Activated naive CD8-positive, alpha-beta T cell treated with anti-CD3 and anti-CD28 coated beads, Interleukin-2, amount 10 ng/mL, durations not matched to agents 7 days and 5 days (primary cell): ENCODE results near the gene EFCAB14. TPM values are rescaled to one million over a fixed set of nuclear protein-coding genes. Genes with fewer than 3 reads are reported as not detected.
"Not testable (repeated sequence)": the region's sequence is repeated elsewhere in the genome, so short reads cannot be mapped to it uniquely, and the experiment has no call there.

Source experiments
- ATAC-seq: fragments of 150-1000 bp; cut with Tn5 transposase; one replicate; pipeline ENCODE4 v1.10.0; 2021; ENCODE audit warnings: low read depth, moderate library complexity
- POLR2A ChIA-PET: fragments of 350-600 bp; sonication (Branson Sonifier 250); formaldehyde crosslinking; loops from one replicate; lab custom pipeline; 2021; ENCODE audit warnings: antibody characterized with exemption; lab: Charles Lee
- DNase-seq: peaks from one replicate; pipeline ENCODE4 v3.0.0; 2021
- H3K27ac Mint-ChIP-seq: one replicate; pipeline ENCODE4 v1.8.0; 2022; ENCODE audit warnings: mild to moderate bottlenecking, mixed read lengths
- H3K27me3 Mint-ChIP-seq: one replicate; pipeline ENCODE4 v1.8.0; 2022; ENCODE audit warnings: mild to moderate bottlenecking, moderate library complexity, mixed read lengths
- H3K36me3 Mint-ChIP-seq: one replicate; pipeline ENCODE4 v1.8.0; 2021; ENCODE audit warnings: mild to moderate bottlenecking, mixed read lengths
- H3K4me1 Mint-ChIP-seq: one replicate; pipeline ENCODE4 v1.8.0; 2021; ENCODE audit warnings: mixed read lengths
- H3K4me3 Mint-ChIP-seq: one replicate; pipeline ENCODE4 v1.8.0; 2022; ENCODE audit warnings: mild to moderate bottlenecking, moderate library complexity, mixed read lengths
- H3K9me3 Mint-ChIP-seq: one replicate; pipeline ENCODE4 v1.8.0; 2021; ENCODE audit warnings: mixed read lengths
- total RNA-seq, 2 experiments: library from RNA; stranded (reverse); gene quantifications; one replicate each; pipeline ENCODE4 v1.2.3, GENCODE V29; 2021

The EFCAB14 gene
- total RNA-seq, 2 experiments from 2014 or later, result 77.4 to 84.2 TPM

- no peak for ATAC-seq
- Mint-ChIP-seq H3K4me3 (no peak overlapping the region), H3K27me3 (peaks cover 37% of the 10 kb centered on the region), H3K36me3 (no peaks in the 10 kb centered on the region), H3K9me3 (no peaks in the 10 kb centered on the region), H3K4me1 (no peaks in the 10 kb centered on the region), H3K27ac (no peak overlapping the region)
- DNase-seq, result no peak
- POLR2A ChIA-PET, result no interaction called here
These were observed 30.5 kb upstream of the EFCAB14 start for GRCh38 chr1:46749404-46749803.

DNA sequence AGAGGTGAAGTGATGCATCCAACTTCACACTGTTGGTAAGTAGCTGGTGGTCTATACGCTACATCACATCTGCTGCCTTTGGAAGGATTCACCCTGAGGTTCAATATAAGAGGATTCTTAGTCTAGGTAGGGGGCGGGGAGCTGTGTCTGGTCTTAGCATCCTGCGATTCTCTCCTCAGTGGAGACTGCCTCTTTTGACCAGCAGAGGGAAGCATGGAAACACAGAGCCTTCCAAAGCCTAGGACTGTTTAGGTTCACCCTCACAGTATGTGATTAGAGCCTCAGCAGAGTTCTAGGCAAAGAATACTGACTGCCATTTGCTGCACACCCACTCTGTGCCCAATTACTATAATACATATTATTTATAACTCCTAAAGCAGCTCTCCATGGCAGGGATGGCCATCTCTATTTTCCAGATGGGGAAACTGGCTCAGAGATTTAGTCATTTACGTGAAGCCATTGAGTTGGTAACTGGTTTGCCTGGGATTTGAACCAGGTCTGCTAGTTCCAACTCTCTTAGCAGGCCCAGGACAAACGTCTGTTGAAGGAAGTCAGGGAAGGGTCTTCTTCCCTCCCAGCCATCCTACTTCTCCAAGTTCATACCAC is 28.9 kb upstream of the EFCAB14 start:
- ATAC-seq (no peak), DNase-seq (no peak)
- Mint-ChIP-seq H3K9me3 (no peaks in the 10 kb centered on the region), H3K4me1 (no peaks in the 10 kb centered on the region), H3K4me3 (no peak overlapping the region), H3K36me3 (no peaks in the 10 kb centered on the region), H3K27ac (no peak overlapping the region), H3K27me3 (peaks cover 39% of the 10 kb centered on the region)
- POLR2A ChIA-PET, result no interaction called here

GRCh38 chr1:46742069-46742468 is 23.2 kb upstream of the EFCAB14 start:
- POLR2A ChIA-PET, result no interaction called here
- H3K36me3 Mint-ChIP-seq, result no peaks in the 10 kb centered on the region
- H3K4me3 Mint-ChIP-seq, result no peak overlapping the region
- H3K27me3 Mint-ChIP-seq, result peaks cover 39% of the 10 kb centered on the region
- no peak overlapping the region for H3K27ac Mint-ChIP-seq
- ATAC-seq (no peak), DNase-seq (no peak)
- no peaks in the 10 kb centered on the region for H3K9me3 Mint-ChIP-seq
- no peaks in the 10 kb centered on the region for H3K4me1 Mint-ChIP-seq

GRCh38 chr1:46735708-46736324 is 16.9 kb upstream of the EFCAB14 start:
- DNase-seq (no peak), ATAC-seq (peak; percentile 33)
- POLR2A ChIA-PET, result no interaction called here
- H3K36me3 Mint-ChIP-seq, result no peaks in the 10 kb centered on the region
- H3K27me3 Mint-ChIP-seq, result peaks cover 20% of the 10 kb centered on the region
- no peaks in the 10 kb centered on the region for H3K4me1 Mint-ChIP-seq
- no peak overlapping the region for H3K27ac Mint-ChIP-seq
- H3K4me3 Mint-ChIP-seq, result no peak overlapping the region
- peaks cover 5% of the 10 kb centered on the region for H3K9me3 Mint-ChIP-seq

GRCh38 chr1:46728327-46728873 is 9.5 kb upstream of the EFCAB14 start:
- POLR2A ChIA-PET, H3K36me3 Mint-ChIP-seq, H3K27ac Mint-ChIP-seq, H3K4me1 Mint-ChIP-seq, H3K9me3 Mint-ChIP-seq, ATAC-seq, DNase-seq, H3K4me3 Mint-ChIP-seq: not testable (repeated sequence)
- peaks cover 47% of the 10 kb centered on the region for H3K27me3 Mint-ChIP-seq

DNA sequence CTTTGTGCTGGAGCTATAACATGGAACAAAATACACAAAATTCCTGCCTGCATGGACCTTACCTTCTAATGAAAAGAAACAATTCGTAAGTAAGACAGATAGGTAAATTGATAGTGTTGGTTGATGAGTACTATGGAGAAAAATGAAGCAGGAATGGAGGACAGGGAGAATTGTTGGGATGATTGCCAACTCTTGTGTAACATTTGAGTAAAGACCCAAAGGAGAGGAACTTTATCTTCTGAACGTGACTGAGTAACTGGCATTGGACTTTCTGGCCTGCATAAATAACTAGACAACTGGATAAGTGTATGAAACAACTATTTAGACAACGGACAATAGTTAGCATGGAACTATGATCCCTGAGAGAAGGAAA is 6.8 kb upstream of the EFCAB14 start:
- Mint-ChIP-seq H3K4me3 (no peak overlapping the region), H3K36me3 (no peaks in the 10 kb centered on the region)

DNA sequence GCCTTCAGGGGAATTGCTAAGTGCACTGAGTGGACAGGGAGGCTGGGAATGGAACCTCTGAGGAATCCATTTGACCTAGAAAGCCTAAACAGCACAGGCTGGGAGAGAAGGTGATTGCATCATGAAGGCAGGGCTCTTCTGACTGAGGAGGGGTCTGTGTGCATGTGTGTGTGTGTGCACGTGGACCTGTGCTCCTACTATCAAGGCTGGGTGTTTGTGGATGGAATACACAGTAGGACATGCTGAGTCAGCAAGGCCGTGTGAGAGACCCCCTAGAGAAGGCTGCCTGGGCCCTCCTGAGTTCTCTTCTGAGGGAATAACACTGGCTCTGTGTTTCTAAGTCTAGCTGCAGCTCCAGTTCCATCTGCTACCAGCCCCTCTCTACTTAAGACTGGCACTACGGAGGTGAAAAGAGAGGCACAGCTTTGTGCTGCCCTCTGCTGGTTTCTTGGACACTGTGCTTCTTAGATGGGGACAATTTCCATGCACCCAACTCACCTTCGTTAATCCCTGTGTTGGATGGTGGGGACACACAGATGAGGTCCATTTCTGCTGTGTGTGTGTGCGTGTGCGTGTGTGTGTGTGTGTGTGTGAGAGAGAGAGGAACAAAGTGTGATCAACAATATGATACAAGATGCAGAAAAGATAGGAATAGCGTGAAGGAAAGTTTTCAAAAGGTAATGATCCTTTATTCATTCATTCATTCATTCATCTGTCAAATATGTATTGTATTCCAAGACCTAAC is 6.2 kb upstream of the EFCAB14 start:
- POLR2A ChIA-PET, result interaction anchor here (0.6 kb wide), 1 partner anchor 192 kb away, joined by 3 read pairs; no protein-coding TSS in a partner anchor
- Mint-ChIP-seq H3K36me3 (no peaks in the 10 kb centered on the region), H3K9me3 (no peaks in the 10 kb centered on the region), H3K4me3 (no peak overlapping the region), H3K27ac (no peak overlapping the region), H3K4me1 (peaks cover 5% of the 10 kb centered on the region), H3K27me3 (peaks cover 30% of the 10 kb centered on the region)
- ATAC-seq, result peak; percentile 97
- peak; percentile 52 for DNase-seq

More for the DNA sequence above, 6.8 kb upstream of the EFCAB14 start:
- POLR2A ChIA-PET, result no interaction called here
- Mint-ChIP-seq H3K27me3 (peaks cover 30% of the 10 kb centered on the region), H3K4me1 (peaks cover 5% of the 10 kb centered on the region), H3K9me3 (no peaks in the 10 kb centered on the region), H3K27ac (no peak overlapping the region)
- ATAC-seq, result no peak
- no peak for DNase-seq

- Mint-ChIP-seq H3K36me3 (no peaks in the 10 kb centered on the region), H3K4me1 (peaks cover 12% of the 10 kb centered on the region), H3K27me3 (peaks cover 21% of the 10 kb centered on the region), H3K4me3 (no peak overlapping the region), H3K9me3 (no peaks in the 10 kb centered on the region), H3K27ac (no peak overlapping the region)
- DNase-seq, result no peak
- ATAC-seq, result no peak
- POLR2A ChIA-PET, result no interaction called here
These were observed 5.0 kb upstream of the EFCAB14 start for GRCh38 chr1:46723901-46724300.

- no peak overlapping the region for H3K27ac Mint-ChIP-seq
These were observed 2.8 kb upstream of the EFCAB14 start for GRCh38 chr1:46721686-46722205.

GRCh38 chr1:46721204-46721603 is 2.3 kb upstream of the EFCAB14 start:
- ATAC-seq (no peak), DNase-seq (no peak)
- peaks cover 8% of the 10 kb centered on the region for H3K27me3 Mint-ChIP-seq
- H3K27ac Mint-ChIP-seq, result no peak overlapping the region
- POLR2A ChIA-PET, result interaction anchor here (1.2 kb wide), 1 partner anchor 116 kb away, joined by 3 read pairs; no protein-coding TSS in a partner anchor
- no peaks in the 10 kb centered on the region for H3K9me3 Mint-ChIP-seq
- no peak overlapping the region for H3K4me3 Mint-ChIP-seq
- H3K36me3 Mint-ChIP-seq, result peaks cover 10% of the 10 kb centered on the region
- peaks cover 34% of the 10 kb centered on the region for H3K4me1 Mint-ChIP-seq

More at GRCh38 chr1:46721686-46722205, 2.8 kb upstream of the EFCAB14 start:
- ATAC-seq (no peak), DNase-seq (no peak)
- Mint-ChIP-seq H3K9me3 (no peaks in the 10 kb centered on the region), H3K27me3 (peaks cover 12% of the 10 kb centered on the region), H3K36me3 (peaks cover 7% of the 10 kb centered on the region), H3K4me1 (peaks cover 29% of the 10 kb centered on the region), H3K4me3 (no peak overlapping the region)
- POLR2A ChIA-PET, result interaction anchor here (1.2 kb wide), 1 partner anchor 116 kb away, joined by 3 read pairs; no protein-coding TSS in a partner anchor

- H3K27ac Mint-ChIP-seq, H3K9me3 Mint-ChIP-seq, POLR2A ChIA-PET, H3K27me3 Mint-ChIP-seq, DNase-seq, H3K4me3 Mint-ChIP-seq, ATAC-seq: not testable (repeated sequence)
- Mint-ChIP-seq H3K36me3 (peaks cover 13% of the 10 kb centered on the region), H3K4me1 (peaks cover 36% of the 10 kb centered on the region)
These were observed 1.4 kb upstream of the EFCAB14 start for GRCh38 chr1:46720319-46720718.

- Mint-ChIP-seq H3K27me3 (no peaks in the 10 kb centered on the region), H3K4me1 (peaks cover 33% of the 10 kb centered on the region), H3K4me3 (peak overlapping the region; percentile 96), H3K9me3 (no peaks in the 10 kb centered on the region), H3K27ac (peak overlapping the region; percentile 85), H3K36me3 (peaks cover 17% of the 10 kb centered on the region)
- no peak for DNase-seq
- POLR2A ChIA-PET, result interaction anchor here (1.0 to 1.4 kb wide), 7 partner anchors 11 to 433 kb away, joined by 3 to 10 read pairs (median 4); partner anchors contain the start of genes ATPAF1, MKNK1 and MOB3C
- no peak for ATAC-seq
These were observed 775 bp upstream of the EFCAB14 start for GRCh38 chr1:46719689-46720088.

DNA sequence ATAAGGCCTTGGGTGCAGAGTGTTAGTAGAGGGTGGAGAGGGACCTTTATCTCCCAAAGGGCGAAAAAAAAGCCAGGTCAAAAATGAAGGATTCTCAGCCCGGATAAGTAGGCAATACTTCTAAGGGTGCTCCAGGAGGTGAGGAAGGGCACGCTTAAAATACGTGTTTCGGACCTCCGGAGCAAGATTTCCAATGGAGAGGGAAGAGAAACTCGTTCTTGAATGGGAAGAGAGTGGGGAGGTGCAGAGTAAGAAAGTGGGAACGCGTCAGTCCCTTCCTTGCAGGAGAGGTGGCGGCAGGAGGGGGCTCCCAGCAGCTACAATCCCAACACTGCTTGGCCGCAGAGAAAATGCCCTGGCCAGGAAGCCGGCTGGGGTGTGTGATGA is 581 bp downstream of the EFCAB14 start:
- ATAC-seq (no peak), DNase-seq (no peak)
- H3K36me3 Mint-ChIP-seq, result peaks cover 17% of the 10 kb centered on the region
- H3K27me3 Mint-ChIP-seq, result no peaks in the 10 kb centered on the region
- peak overlapping the region; percentile 96 for H3K4me3 Mint-ChIP-seq
- POLR2A ChIA-PET, result interaction anchor here (1.2 to 1.4 kb wide), 7 partner anchors 9 to 165 kb away, joined by 3 to 10 read pairs (median 4); partner anchors contain the start of genes ATPAF1, MKNK1 and MOB3C
- peaks cover 33% of the 10 kb centered on the region for H3K4me1 Mint-ChIP-seq
- H3K27ac Mint-ChIP-seq, result peak overlapping the region; percentile 95
- no peaks in the 10 kb centered on the region for H3K9me3 Mint-ChIP-seq
